ENCODE results near the gene BTNL9. TPM values are rescaled to one million over a fixed set of nuclear protein-coding genes. Genes with fewer than 3 reads are reported as not detected.

The BTNL9 gene
- not detected in 2 replicates for total RNA-seq

DNA sequence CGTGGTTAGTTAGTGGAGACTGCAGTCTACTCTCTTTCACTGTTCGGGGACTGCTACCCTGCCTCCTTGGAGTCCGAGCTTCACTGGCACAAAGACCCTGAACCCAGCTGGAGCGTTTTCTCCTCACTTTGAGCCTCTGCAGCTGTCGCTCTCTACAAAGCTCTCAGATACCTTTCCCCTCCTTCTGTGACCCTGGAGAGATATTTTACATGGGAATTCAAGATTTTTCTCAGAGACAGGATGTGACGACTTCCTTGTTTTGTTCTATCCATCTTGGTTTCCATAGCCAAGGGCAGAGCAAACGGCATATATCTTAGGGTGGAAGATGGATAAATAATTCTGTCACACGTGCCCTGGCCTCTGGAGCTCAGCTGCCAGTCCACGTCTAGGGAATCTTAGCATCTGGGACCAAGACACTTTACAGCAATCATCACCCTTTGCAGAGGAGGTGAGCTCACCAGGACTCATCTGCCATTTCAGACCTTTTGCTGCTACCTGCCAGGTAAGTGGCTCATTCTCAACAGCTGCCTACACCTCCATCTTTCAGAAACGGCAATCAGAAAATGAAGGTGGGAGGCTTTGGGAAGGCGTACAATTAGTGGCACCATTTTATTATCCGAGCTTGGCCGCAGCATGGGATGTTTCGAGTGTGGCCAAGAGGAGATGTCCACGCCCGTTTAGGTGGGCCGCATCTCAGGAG lies at the start of gene BTNL9:
BTNL9 (plus strand) TSS at position 336 of the 700 bp plus-strand sequence. CDS start 5,224 bp downstream, outside the sequence.

Other genes starting within 250 kb of the BTNL9 start
- gene MGAT1, start 237.5 kb upstream of the BTNL9 start, total RNA-seq: 103 and 115 TPM in 2 replicates
- gene ZFP62, start 179.0 kb upstream of the BTNL9 start, total RNA-seq: 17.4 and 17.5 TPM in 2 replicates
- gene BTNL8, start 141.1 kb upstream of the BTNL9 start, total RNA-seq: not detected in 2 replicates
- not detected in 2 replicates for gene BTNL3, start 51.4 kb upstream of the BTNL9 start, total RNA-seq
- gene OR2V1, start 90.9 kb downstream of the BTNL9 start, total RNA-seq: not detected in 2 replicates
- not detected in 2 replicates for gene OR2V2, start 107.3 kb downstream of the BTNL9 start, total RNA-seq
- gene TRIM7, start 164.9 kb downstream of the BTNL9 start, total RNA-seq: 1.2 and 3.2 TPM in 2 replicates
- 14.4 and 16.0 TPM in 2 replicates for gene TRIM41, start 183.0 kb downstream of the BTNL9 start, total RNA-seq
- 3,991 and 4,437 TPM in 2 replicates for gene RACK1, start 203.6 kb downstream of the BTNL9 start, total RNA-seq
- gene TRIM52, start 220.9 kb downstream of the BTNL9 start, total RNA-seq: 6.8 and 10.6 TPM in 2 replicates